Myocyte (in vitro differentiated cells): ENCODE results near the gene GSG1L2. TPM values are rescaled to one million over a fixed set of nuclear protein-coding genes. Genes with fewer than 3 reads are reported as not detected.
"Not testable (repeated sequence)": the region's sequence is repeated elsewhere in the genome, so short reads cannot be mapped to it uniquely, and the experiment has no call there.

Source experiments
- DNase-seq: peaks from one replicate; pipeline ENCODE4 v3.0.0-alpha.2; 2012; ENCODE audit warnings: low read depth
- total RNA-seq: library from RNA; depleted of rRNA; stranded (reverse); fragments of >200 nt; gene quantifications from 2 replicates; pipeline ENCODE4 v1.2.3, GENCODE V29; 2014

Gene GSG1L2
- total RNA-seq, 1 donor from 2014 or later, result not detected

DNA sequence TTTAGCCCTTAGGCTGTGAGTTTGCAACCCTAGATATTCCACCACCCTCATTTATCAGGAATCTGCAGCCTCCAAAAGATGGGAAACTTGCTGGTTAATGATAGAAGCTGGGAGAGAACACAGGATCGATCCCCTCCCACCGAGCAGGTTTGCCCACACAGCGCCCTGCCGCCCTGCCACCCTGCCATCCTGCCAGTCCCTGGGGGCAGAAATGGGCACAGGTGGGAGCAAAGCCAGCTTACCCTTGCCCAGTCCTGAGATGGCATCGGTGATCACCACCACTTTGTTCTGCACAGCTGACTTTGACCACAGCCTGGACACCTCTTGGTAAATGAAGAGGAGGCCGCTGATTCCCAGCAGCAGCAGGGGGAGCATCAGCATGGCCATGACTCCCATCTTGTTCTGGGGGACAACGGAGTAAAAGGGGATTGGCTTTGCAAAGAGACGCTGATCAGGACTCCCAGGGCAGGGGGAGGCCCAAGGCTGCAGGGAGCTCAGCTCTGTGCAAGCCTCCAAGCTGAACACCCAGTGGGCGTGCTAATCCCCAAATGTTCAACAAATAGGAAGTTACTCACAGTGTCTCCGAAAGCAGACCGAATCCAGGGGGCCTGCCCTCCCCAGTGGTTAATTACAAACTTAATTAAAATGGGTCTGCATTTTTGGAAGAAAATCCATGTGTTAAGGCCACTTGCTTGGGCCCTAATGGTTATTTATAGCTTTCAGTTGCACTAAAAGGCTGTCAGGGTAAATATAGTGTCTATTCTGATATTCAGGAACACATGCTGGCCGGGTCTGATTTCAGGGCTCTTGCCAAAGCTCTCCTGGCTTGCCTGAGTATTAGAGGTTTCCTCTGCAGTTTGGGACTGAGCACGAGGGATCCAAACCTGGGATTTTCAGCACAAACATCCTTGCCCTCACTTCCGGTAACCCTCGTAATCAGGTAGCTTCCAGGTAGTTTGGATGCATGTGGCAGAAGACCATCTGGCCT, 30.7 kb downstream of the GSG1L2 start, which contains the start of gene DHRS7C:
DHRS7C (minus strand) TSS at position 704 of the 988 bp plus-strand sequence; CDS start at position 396, 308 bp downstream.
- DNase-seq, result peak; percentile 45

- DNase-seq, result no peak
Measured at GRCh38 chr17:9790316-9790715, 31.6 kb downstream of the GSG1L2 start.

- DNase-seq, result no peak
Measured at GRCh38 chr17:9788601-9789000, 33.3 kb downstream of the GSG1L2 start.

- DNase-seq, result no peak
Measured at GRCh38 chr17:9784544-9784943, 37.3 kb downstream of the GSG1L2 start.

GRCh38 chr17:9783465-9783864, 38.4 kb downstream of the GSG1L2 start:
- not testable (repeated sequence) for DNase-seq

DNA sequence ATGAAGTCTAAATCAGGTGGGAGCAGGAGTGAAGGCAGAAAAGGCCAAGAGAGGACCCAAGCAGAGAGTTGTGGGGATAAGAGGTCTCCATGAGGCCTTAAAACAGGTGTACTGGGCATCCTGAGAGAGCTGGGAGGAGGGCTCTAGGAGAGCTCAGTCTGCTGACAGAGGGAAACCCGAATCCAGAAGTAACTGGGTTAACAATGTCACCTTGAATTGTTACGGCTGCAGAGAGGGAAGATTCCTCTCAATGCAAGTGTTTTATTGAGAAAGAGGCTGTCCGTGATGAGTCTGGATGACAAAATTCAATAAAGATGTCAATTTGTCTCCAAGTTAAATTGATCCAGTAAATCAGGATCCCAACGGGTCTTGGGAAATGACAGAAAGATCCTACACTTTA, 38.8 kb downstream of the GSG1L2 start:
- DNase-seq, result no peak

- no peak for DNase-seq
Measured at GRCh38 chr17:9780552-9780951, 41.3 kb downstream of the GSG1L2 start.

DNA sequence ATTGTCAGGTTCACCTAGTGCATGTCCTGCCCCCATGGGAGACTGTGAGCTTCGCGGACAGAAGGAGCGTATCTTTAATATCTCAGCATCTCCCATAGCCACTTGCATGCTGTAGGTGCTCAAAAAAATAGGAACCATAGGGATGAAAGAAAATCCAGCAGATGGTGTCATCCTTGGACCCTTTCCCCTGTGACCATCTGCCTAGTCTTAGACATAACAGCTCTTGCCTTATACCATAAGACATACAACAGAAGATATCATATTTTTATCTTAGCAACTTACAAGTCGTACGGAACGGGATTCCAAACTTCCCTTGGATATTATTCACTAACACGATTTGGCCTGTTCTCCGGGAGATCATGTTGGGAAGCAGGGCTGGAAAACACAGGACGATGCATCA, 45.0 kb downstream of the GSG1L2 start:
- DNase-seq, result no peak

GRCh38 chr17:9772658-9773057, 49.2 kb downstream of the GSG1L2 start:
- no peak for DNase-seq

DNA sequence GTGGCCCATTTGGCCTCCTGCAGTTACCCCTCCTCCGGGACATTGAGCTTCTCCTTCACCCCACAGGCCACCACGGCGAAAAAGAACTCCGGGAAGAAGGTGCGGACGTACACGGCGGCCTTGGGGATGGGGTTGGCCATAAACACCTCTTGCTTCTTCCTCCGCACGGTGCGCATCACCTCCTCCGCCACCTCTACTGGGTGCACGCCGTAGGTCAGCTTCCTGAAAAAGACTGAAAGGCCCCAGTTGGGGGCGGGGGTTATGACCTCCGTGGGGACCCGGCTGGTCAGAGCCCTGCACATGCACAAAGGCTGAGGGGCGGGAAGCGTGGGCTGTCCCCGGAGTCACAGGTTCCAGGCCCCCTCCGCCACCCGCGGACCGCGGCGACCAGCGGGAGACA, 50.4 kb downstream of the GSG1L2 start:
- DNase-seq, result no peak

DNA sequence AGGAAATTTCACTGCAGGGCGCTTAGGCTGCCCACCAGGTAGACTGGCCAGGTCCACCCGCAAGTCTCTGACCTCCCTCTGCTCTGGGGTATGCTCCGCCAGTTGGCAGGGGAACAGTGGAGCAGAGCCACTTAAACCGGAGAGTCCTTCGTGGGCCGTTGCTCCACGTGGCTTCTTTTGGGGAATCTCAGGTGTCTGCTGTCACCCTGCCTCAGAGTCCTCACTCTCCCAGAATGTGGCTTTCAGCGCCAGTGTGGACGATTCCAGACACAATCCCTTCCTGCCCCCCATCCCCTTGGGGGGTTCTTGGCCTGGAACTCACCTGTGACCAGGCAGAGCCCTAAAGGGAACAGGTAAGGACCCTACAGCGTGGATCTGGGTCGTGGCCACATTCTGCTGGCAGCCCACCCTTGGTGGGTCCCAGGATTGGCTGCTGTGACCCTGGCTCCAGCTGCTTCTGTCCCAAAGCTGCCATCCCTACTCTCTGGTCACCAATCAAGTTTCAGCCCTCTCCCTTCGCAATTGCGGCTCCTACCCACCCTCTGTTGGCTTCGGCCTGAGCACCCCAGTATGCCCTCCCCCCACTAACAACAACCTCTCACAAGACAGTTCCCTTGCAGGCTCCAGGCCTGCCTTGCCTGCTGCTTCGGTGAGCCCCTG, 52.7 kb downstream of the GSG1L2 start:
- DNase-seq, result no peak

- peak; percentile 9 for DNase-seq
Measured at GRCh38 chr17:9768381-9768934, 53.4 kb downstream of the GSG1L2 start.

- DNase-seq, result peak; percentile 23
Measured at GRCh38 chr17:9767432-9767991, 54.4 kb downstream of the GSG1L2 start.

DNA sequence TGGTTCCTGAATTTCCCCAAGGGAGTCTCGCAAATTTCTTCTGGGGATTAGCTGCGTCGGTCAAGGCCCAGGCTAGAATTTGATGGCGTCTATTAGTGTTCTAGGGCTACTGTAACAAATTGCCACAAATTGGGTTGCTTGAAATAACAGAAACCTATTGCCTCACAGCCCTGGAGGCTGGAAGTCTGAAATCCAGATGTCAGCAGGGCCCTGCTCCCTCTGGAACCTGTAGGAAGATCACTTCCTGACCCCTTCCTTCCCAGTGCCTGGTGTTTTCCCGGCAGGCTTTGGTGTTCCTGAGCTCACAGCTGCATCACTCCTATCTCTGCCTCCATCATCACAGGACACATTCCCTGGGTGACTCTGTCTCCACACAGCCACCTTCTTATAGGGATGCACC, 54.9 kb downstream of the GSG1L2 start:
- no peak for DNase-seq

DNA sequence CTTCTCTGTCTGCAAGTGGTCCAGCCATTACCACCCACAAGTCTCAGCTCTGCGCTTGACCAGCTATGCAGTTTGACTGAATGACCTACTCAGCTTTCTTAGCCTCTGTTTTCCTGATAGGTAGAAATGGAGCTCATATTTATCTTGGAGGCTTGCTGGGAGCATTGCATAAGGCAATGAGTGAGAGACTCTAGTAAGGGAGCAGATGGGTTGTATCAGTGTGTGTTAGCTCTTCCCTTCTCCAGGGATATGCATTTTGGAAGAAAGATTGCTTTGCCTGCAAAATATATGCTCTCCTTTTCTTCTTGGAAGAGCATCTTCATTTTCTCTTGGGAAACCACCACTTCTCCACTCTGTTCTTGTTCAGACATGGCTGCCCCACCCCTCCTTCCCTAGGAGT, 56.6 kb downstream of the GSG1L2 start:
- DNase-seq, result no peak

GRCh38 chr17:9763643-9764042, 58.2 kb downstream of the GSG1L2 start:
- no peak for DNase-seq

DNA sequence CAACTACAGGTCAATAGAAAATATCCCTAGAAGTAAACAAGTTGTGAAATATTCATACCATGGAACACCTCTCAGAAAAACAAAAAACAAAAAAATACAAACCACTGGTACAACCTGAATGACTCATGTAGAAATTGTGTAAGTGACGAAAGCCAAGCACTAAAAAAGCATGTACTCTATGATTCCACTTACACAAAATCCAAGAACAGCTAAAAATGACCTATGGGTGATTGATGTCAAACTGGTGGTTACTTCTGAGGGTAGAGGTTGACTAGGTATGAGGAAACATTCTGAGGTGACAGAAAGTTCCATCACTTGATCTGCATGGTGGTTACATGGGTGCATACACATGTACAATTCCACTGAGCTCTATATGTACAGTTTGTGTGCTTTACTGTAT, 61.6 kb downstream of the GSG1L2 start:
- no peak for DNase-seq

- DNase-seq, result no peak
Measured at GRCh38 chr17:9755083-9755482, 66.8 kb downstream of the GSG1L2 start.
